ENCODE measurements around the gene MMP17.
A peak's percentile ranks its signal among the peaks of the same experiment; 100 is the strongest.

Gene MMP17

GRCh38 chr12:131862600-131862993 is 34.4 kb downstream of the MMP17 start:
- TF ChIP-seq SPI1 (IDR thresholded peaks at IDR 0.05; ENCODE audit: low read depth, low read length), result no peak
- TF ChIP-seq POLR2AphosphoS5 (IDR thresholded peaks at IDR 0.05; ENCODE audit: low read depth, low read length), result no peak
- TF ChIP-seq POLR2A (IDR thresholded peaks at IDR 0.05; ENCODE audit: low read depth, low read length), result no peak
- no peak for TF ChIP-seq PAX5 (IDR thresholded peaks at IDR 0.05; ENCODE audit: insufficient read depth, low read length, severe bottlenecking)
- TF ChIP-seq POU2F2 (IDR thresholded peaks at IDR 0.05; ENCODE audit: low read depth, low read length), result no peak
- no peak for TF ChIP-seq TAF1 (IDR thresholded peaks at IDR 0.05; ENCODE audit: low read depth, low read length)
- FAIRE-seq (no peak), DNase-seq (ENCODE audit: insufficient read length, low spot score) (no peak)

GRCh38 chr12:131862994-131863710 is 35.0 kb downstream of the MMP17 start:
- no peak for FAIRE-seq

GRCh38 chr12:131863711-131864396 is 35.7 kb downstream of the MMP17 start:
- no peak for FAIRE-seq
- no peak for DNase-seq (ENCODE audit: insufficient read length, low spot score)
- TF ChIP-seq POU2F2 (IDR thresholded peaks at IDR 0.05; ENCODE audit: low read depth, low read length), result no peak
- no peak for TF ChIP-seq TAF1 (IDR thresholded peaks at IDR 0.05; ENCODE audit: low read depth, low read length)
- no peak for TF ChIP-seq POLR2AphosphoS5 (IDR thresholded peaks at IDR 0.05; ENCODE audit: low read depth, low read length)
- TF ChIP-seq PAX5 (IDR thresholded peaks at IDR 0.05; ENCODE audit: insufficient read depth, low read length, severe bottlenecking), result no peak
- TF ChIP-seq POLR2A (IDR thresholded peaks at IDR 0.05; ENCODE audit: low read depth, low read length), result no peak
- TF ChIP-seq SPI1 (IDR thresholded peaks at IDR 0.05; ENCODE audit: low read depth, low read length), result no peak

More at GRCh38 chr12:131862994-131863710, 35.0 kb downstream of the MMP17 start:
- DNase-seq (ENCODE audit: insufficient read length, low spot score), result no peak
- TF ChIP-seq POLR2A (IDR thresholded peaks at IDR 0.05; ENCODE audit: low read depth, low read length) (no peak), POU2F2 (IDR thresholded peaks at IDR 0.05; ENCODE audit: low read depth, low read length) (no peak)

- no peak for TF ChIP-seq POU2F2 (IDR thresholded peaks at IDR 0.05; ENCODE audit: low read depth, low read length)
- TF ChIP-seq POLR2A (IDR thresholded peaks at IDR 0.05; ENCODE audit: low read depth, low read length), result no peak
- no peak for TF ChIP-seq POLR2AphosphoS5 (IDR thresholded peaks at IDR 0.05; ENCODE audit: low read depth, low read length)
- no peak for TF ChIP-seq TAF1 (IDR thresholded peaks at IDR 0.05; ENCODE audit: low read depth, low read length)
- no peak for TF ChIP-seq SPI1 (IDR thresholded peaks at IDR 0.05; ENCODE audit: low read depth, low read length)
- no peak for TF ChIP-seq PAX5 (IDR thresholded peaks at IDR 0.05; ENCODE audit: insufficient read depth, low read length, severe bottlenecking)
- FAIRE-seq, result no peak
- no peak for DNase-seq (ENCODE audit: insufficient read length, low spot score)
These were observed 36.3 kb downstream of the MMP17 start for GRCh38 chr12:131864469-131864868.

- DNase-seq (ENCODE audit: insufficient read length, low spot score), result no peak
- TF ChIP-seq TAF1 (IDR thresholded peaks at IDR 0.05; ENCODE audit: low read depth, low read length) (no peak), SPI1 (IDR thresholded peaks at IDR 0.05; ENCODE audit: low read depth, low read length) (no peak), POU2F2 (IDR thresholded peaks at IDR 0.05; ENCODE audit: low read depth, low read length) (no peak), PAX5 (IDR thresholded peaks at IDR 0.05; ENCODE audit: insufficient read depth, low read length, severe bottlenecking) (no peak), POLR2A (IDR thresholded peaks at IDR 0.05; ENCODE audit: low read depth, low read length) (no peak), POLR2AphosphoS5 (IDR thresholded peaks at IDR 0.05; ENCODE audit: low read depth, low read length) (no peak)
- no peak for FAIRE-seq
These were observed 37.1 kb downstream of the MMP17 start for GRCh38 chr12:131865180-131865875.

GRCh38 chr12:131867471-131867870 is 39.3 kb downstream of the MMP17 start:
- TF ChIP-seq POU2F2 (IDR thresholded peaks at IDR 0.05; ENCODE audit: low read depth, low read length) (no peak), PAX5 (IDR thresholded peaks at IDR 0.05; ENCODE audit: insufficient read depth, low read length, severe bottlenecking) (no peak), POLR2A (IDR thresholded peaks at IDR 0.05; ENCODE audit: low read depth, low read length) (no peak), SPI1 (IDR thresholded peaks at IDR 0.05; ENCODE audit: low read depth, low read length) (no peak), POLR2AphosphoS5 (IDR thresholded peaks at IDR 0.05; ENCODE audit: low read depth, low read length) (no peak), TAF1 (IDR thresholded peaks at IDR 0.05; ENCODE audit: low read depth, low read length) (no peak)
- no peak for DNase-seq (ENCODE audit: insufficient read length, low spot score)
- FAIRE-seq, result no peak

- DNase-seq (ENCODE audit: insufficient read length, low spot score), result peak; percentile 18
- TF ChIP-seq TAF1 (IDR thresholded peaks at IDR 0.05; ENCODE audit: low read depth, low read length) (no peak), POU2F2 (IDR thresholded peaks at IDR 0.05; ENCODE audit: low read depth, low read length) (no peak), SPI1 (IDR thresholded peaks at IDR 0.05; ENCODE audit: low read depth, low read length) (no peak), POLR2AphosphoS5 (IDR thresholded peaks at IDR 0.05; ENCODE audit: low read depth, low read length) (no peak), PAX5 (IDR thresholded peaks at IDR 0.05; ENCODE audit: insufficient read depth, low read length, severe bottlenecking) (no peak), POLR2A (IDR thresholded peaks at IDR 0.05; ENCODE audit: low read depth, low read length) (no peak)
- no peak for FAIRE-seq
These were observed 39.9 kb downstream of the MMP17 start for GRCh38 chr12:131867891-131868675.

GRCh38 chr12:131869871-131870418 is 41.8 kb downstream of the MMP17 start:
- no peak for TF ChIP-seq POLR2A (IDR thresholded peaks at IDR 0.05; ENCODE audit: low read depth, low read length)
- TF ChIP-seq TAF1 (IDR thresholded peaks at IDR 0.05; ENCODE audit: low read depth, low read length), result no peak
- TF ChIP-seq POU2F2 (IDR thresholded peaks at IDR 0.05; ENCODE audit: low read depth, low read length), result no peak
- TF ChIP-seq POLR2AphosphoS5 (IDR thresholded peaks at IDR 0.05; ENCODE audit: low read depth, low read length), result no peak
- no peak for TF ChIP-seq SPI1 (IDR thresholded peaks at IDR 0.05; ENCODE audit: low read depth, low read length)
- TF ChIP-seq PAX5 (IDR thresholded peaks at IDR 0.05; ENCODE audit: insufficient read depth, low read length, severe bottlenecking), result no peak
- DNase-seq (ENCODE audit: insufficient read length, low spot score) (no peak), FAIRE-seq (no peak)

Data from GM12891 (cell line).